DMS153 treated with DMSO at 0.1 percent for 48 hours (cell line): ENCODE data around the gene POLA1.
"Not testable (repeated sequence)": the region's sequence is repeated elsewhere in the genome, so short reads cannot be mapped to it uniquely, and the experiment has no call there.

Source experiments
- DNase-seq: peaks from one replicate; lab custom pipeline; 2025; ENCODE audit not compliant: unreplicated experiment; lab: John Stamatoyannopoulos, UW

POLA1 gene, protein sequence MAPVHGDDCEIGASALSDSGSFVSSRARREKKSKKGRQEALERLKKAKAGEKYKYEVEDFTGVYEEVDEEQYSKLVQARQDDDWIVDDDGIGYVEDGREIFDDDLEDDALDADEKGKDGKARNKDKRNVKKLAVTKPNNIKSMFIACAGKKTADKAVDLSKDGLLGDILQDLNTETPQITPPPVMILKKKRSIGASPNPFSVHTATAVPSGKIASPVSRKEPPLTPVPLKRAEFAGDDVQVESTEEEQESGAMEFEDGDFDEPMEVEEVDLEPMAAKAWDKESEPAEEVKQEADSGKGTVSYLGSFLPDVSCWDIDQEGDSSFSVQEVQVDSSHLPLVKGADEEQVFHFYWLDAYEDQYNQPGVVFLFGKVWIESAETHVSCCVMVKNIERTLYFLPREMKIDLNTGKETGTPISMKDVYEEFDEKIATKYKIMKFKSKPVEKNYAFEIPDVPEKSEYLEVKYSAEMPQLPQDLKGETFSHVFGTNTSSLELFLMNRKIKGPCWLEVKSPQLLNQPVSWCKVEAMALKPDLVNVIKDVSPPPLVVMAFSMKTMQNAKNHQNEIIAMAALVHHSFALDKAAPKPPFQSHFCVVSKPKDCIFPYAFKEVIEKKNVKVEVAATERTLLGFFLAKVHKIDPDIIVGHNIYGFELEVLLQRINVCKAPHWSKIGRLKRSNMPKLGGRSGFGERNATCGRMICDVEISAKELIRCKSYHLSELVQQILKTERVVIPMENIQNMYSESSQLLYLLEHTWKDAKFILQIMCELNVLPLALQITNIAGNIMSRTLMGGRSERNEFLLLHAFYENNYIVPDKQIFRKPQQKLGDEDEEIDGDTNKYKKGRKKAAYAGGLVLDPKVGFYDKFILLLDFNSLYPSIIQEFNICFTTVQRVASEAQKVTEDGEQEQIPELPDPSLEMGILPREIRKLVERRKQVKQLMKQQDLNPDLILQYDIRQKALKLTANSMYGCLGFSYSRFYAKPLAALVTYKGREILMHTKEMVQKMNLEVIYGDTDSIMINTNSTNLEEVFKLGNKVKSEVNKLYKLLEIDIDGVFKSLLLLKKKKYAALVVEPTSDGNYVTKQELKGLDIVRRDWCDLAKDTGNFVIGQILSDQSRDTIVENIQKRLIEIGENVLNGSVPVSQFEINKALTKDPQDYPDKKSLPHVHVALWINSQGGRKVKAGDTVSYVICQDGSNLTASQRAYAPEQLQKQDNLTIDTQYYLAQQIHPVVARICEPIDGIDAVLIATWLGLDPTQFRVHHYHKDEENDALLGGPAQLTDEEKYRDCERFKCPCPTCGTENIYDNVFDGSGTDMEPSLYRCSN (N-terminal part only)

DNA sequence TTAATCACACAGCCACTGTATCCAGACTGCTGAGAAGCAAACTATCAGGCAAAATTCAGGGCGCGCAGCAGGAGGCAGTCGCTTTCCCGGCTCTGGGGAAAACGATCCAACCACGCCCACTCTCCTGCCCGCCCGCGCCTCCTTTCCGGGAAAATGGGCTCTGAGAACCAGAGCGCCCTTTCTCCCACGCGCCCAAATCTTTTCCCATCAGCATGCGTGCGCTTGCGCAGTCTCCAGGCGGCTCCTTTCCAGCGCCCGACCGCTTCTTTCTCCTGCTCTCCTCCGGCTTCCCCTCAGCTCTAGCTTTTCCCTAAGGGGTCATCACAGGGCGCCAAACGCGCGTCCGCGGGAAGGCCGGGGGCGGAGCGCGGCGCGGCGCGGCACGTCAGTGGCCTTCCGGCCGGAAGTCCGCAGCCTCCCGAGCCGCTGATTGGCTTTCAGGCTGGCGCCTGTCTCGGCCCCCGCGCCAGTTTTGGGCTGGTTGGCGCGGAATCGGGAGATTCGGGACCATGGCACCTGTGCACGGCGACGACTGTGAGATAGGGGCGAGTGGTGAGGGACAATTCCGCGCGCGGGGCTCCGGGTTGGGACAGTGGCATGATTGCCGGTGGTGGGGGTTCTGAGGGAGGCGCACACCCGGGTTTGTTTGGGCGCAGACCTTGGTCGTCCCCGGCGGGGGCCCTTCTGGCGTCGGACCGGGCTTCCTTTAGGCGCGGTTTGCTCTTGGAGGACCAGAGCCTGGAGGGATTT is at the start of gene POLA1:
POLA1 (plus strand) TSS at position 466 of the 750 bp plus-strand sequence; CDS start at position 510, 44 bp downstream.
- peak; percentile 81 for DNase-seq

DNA sequence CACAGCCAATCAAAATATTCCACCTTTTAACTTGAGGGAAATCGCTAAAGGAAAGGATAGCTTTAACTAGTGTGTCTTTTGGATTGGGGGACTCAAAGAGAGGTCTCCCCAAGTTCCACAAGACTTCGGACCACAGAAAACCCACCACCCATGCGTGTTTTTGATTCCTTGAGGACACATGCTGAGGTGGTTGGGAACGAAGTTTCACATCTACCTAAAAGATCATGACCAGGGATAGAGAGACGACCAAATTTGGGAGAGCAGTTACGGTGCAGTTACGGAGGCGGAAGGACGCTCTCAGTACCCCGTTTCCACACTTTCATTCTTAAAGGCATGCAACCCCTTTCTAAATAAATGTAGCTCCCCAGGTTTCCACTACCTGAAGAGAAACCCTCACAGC is 47.7 kb upstream of the POLA1 start:
- DNase-seq, result no peak

DNA sequence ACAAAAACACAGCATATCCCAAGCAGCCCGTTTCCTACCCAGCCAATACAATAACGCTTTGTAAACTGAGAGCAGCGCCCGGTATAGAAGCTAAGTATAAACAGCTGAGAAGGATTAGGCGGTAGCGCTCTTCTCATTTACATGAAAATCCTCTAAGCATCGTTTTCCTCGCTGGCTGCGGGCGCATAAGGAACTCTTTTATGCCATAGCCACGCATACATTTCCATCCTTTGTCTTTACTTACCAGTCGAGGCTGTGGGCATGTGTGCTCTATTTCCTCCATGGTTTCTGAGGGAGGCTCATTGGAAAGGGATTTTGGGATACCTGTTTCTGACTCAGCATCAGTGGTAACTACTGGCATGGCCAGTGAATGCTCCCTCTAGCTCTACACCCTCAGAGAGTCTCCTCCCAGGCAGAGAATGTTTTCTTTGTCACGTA is 47.0 kb upstream of the POLA1 start:
- DNase-seq, result no peak

DNA sequence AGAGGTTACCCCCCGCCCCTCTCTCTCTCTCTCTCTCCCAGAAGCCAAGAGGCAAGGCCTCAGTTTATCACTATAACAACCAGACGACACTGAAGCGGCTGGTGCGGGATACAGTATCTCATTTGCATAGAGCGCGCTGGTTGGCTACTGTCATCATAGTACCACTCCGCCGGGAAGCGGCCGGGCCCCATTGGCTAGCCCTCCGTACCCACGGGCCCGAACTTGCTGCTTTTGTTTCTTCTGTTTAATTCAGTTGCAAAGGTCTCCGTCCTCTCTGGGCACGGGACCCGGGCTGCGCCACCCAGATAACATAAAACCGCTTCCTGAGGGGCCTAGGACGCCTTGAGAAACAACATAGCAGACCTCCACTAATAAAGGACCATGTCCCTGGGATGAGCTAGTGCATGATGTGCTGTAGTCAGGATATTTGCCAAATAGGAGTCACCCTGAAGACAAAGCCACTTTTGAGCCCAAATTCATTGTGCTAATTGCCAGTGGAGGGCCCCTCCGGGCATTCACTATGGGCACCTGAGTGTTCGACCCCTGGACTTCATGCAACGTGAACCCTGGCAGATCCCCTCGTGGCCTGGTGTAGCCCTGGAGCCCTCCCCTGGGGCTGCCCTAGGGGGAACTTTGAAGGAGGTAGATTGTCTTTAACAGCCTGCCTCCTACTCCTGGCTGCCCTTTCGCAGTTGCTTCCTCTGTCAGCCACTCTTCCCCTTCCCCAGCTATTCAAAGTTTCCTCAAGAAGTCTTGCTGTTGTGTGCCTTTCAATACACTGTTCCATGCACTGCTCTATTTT is 46.3 kb upstream of the POLA1 start, which contains the start of gene PCYT1B:
PCYT1B (minus strand) TSS at position 91 of the 802 bp plus-strand sequence. CDS start 242 bp downstream, outside the sequence.
- DNase-seq, result peak; percentile 72

DNA sequence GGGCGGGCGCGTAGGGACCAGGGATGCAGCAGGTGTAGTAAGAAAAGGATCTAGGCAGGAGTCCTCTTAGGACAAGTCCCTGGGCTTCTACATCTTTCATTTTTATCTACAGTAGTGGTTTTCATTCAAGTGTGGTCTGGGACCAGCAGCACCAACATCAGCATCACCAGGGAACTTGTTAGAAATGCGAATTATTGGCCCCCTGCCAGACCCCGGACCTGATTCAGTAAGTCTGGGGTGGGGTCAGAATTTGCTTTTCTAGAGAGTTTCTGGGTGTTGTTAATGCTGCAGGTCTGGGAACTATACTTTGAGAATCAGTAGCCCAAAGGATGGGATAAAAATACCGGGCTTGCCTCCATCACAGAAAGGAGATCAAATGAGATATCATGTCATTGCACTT is 45.2 kb upstream of the POLA1 start:
- DNase-seq, result no peak

DNA sequence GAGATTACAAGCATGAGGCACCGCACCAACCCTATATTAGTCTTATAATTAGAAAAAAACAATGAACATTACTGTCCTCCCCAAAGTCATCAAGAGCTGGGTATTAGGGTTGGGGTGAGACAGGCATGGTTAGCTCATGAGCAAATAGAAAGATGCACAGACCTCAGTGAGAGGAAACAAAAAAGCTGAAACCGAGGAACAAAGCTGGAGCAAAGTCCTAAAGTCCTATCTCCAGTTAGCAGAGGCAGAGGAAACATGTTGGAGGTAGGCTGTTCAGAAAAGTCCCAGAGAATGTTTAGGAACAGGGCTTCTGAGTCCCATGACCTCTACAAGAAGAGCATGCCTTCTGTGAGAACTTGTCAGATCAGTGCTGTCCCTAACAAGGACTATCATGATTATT is 41.9 kb upstream of the POLA1 start:
- no peak for DNase-seq

DNA sequence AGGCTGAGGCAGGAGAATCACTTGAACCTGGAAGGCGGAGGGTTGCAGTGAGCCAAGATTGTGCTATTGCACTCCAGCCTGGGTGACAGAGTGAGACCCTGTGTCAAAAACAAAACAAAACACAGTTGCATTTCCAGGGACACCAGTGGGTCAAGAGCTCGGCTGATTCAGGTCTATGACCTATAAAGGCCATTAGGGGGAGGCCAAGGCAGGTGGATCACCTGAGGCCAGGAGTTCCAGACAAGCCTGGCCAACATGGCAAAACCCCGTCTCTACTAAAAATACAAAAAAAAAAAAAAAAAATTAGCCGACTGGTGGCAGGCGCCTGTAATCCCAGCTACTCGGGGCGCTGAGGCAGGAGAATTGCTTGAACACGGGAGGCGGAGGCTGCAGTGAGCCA is 38.0 kb upstream of the POLA1 start:
- not testable (repeated sequence) for DNase-seq

DNA sequence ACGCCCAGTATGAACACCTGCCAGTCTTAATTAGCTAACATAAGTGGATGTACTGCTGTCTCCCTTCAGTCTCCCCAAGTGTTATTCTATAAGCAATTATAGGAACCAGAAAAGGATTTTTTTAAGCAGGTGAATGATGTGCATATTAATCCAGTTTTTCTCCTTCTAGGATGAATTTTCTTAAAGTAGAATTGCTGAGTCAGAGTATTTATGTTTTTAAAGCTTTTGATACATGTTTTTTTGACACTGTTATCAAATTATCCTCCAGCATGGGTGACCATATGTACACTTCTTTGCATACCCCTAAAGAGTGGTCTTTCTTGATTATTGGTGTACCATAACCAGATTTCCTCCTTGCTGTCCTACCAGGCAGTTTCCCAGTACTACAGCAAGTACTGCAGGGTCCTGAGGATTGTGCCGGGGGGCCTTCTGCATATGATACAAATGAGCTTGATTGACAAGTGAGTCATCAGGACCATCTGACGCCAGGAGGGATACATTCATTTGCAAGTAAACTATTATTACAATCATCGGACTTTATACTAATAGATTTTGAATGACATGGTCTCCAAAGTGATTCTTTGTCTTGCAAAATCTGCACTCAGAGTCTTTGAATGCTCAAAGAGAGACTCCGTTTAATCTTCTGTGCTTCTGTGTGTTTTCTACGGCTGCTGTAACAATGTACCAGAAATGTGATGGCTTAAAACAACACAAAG is 35.9 kb upstream of the POLA1 start:
- DNase-seq, result no peak

DNA sequence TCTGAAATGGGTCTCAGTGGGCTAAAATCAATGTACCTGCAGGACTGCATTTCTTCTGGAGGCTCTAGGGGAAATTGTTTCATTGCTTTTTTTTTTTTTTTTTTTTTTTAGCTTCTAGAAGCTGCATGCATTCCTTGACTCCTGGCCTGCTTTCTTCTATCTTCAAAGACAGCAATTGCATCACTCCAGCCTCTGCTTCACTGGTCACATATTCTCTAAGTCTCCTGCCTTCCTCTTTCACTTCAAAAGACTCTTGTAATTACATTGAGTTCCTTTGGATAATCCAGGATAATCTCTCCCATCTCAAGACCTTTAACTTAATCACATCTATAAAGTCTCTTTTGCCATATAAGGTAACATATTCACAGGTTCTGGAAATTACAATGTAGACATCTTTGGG is 35.3 kb upstream of the POLA1 start:
- DNase-seq, result no peak

DNA sequence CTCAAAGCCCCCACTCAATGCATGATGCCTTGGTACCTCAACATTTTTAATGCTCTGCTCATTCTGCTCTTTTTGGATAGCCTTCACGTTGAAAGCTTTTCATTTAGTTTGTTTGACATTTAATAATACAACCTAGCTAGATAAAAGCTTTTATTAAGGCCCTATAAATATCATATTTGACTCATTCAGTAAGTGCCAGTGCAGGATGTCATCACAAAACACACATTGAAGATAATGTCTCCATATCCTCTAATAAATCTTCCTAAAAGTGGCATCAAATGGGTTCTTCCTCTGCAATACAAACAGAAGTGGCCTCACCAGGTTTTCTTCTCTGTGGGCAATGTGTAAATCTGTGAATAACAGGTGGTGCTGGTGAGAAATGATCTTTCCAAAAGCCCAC is 34.6 kb upstream of the POLA1 start:
- DNase-seq, result no peak

DNA sequence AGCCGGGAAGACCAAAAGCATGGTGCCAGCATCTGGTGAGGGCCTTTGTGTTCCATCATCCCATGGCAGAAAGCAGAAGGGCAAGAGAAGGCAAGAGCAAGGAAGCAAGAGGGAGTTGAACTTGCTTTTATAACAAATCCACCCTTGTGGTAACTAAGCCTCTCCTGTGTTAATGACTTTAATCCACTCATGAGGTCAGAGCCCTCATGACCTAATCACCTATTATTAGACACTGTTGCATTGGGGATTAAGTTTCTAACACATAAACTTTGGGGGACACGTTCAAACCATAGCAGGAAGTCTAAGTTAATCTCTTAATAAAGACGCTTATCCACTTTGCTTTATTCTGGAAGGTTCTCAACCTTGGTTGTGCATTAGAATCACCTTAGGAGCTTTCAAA is 34.1 kb upstream of the POLA1 start:
- DNase-seq, result no peak

DNA sequence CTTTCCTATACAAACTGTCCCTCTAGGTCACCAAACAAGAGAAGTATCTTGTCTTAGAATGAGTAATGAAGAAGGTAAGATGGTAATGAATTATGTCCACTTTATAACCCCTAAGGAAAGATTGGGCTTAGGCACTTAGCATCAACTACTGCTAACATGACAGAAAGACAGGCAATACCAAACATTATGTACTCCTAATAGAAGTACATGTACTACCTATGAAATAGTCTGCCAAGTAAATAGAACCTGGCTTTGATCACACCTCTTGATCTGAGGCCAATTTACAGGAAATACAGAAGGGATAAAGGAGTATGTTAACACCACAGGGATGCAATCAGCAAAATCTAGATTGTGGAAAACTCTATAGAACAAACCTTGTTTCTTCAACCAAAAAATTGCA is 32.4 kb upstream of the POLA1 start:
- no peak for DNase-seq

DNA sequence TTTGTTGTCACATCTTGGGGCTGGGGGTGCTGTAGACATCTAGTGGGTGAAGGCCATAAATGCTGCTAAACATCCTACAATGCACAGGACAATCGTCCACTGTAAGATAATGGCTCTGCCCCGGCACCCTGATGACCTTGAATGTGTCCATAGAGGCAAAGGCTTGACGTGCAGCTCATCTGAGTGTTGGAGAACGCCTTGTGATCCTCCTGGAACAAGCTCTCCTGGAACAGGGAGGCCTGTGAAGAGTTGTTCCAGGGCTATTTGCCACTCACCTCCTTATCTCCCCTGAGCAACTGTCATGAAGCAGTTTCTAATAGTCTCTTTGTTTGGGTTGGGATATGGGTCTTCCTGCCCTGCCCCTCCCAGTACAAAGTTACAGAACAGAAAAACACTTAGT is 31.4 kb upstream of the POLA1 start:
- DNase-seq, result no peak

DNA sequence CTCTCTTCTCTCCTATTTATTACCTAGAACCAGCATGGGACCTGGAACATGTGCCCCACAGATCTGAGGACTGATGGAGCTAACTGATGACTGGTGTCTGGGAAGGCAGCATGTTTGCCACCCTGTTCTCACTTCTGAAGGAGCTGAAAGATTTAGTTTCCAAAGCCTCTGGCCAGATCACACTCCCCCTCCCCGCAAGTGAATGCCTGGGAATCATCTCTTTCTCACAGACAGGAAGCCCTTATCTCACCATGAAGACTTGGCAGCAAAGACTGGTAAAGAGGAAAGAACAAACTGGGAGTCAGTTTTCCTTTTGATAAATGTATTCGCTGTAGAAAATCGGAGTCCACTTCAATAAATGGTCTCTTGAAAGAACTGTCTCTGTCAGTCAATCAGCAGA is 25.6 kb upstream of the POLA1 start:
- no peak for DNase-seq

DNA sequence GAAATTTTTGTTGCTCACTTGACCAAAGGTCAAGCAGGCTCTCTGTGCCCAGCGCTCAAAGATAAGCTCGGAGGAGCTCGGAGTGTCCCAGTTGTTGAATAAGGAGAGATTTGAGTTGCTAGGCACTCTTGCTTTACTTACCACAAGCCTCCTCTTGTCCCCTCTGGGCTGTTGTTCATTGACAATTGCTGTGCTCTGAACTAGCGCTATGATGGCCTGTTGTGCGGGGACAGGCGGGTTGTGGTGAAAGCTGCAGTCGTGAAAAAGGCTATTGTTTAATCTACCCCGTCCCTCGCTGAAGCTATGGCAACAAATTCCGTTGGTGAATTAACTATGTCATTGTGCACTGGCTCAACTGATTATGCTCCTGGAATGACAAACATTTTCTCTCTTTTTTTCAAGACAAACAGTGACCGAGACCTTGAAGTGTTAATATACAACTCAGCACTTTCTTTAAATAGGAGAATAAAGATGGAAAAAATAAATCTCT is 21.0 kb upstream of the POLA1 start:
- DNase-seq, result no peak

DNA sequence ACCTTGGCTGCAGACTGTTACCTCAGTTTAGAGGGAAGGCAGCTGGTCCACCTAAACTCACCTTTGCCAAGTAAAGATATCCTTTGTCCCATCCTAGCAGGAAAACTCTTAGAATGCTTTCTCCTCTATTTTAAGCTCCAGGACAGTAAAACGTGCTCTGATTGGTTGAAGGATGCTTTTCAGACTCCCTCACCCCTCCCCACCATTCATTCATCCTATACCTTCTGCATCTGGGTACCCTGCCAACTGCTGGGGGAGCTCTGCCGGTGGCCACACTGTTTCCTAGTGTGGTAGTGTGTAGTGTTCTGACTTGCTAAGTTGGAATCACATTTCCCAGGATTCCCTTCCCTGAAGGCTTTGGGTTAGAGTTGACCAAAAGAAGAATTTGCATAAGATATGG is 20.3 kb upstream of the POLA1 start:
- no peak for DNase-seq

DNA sequence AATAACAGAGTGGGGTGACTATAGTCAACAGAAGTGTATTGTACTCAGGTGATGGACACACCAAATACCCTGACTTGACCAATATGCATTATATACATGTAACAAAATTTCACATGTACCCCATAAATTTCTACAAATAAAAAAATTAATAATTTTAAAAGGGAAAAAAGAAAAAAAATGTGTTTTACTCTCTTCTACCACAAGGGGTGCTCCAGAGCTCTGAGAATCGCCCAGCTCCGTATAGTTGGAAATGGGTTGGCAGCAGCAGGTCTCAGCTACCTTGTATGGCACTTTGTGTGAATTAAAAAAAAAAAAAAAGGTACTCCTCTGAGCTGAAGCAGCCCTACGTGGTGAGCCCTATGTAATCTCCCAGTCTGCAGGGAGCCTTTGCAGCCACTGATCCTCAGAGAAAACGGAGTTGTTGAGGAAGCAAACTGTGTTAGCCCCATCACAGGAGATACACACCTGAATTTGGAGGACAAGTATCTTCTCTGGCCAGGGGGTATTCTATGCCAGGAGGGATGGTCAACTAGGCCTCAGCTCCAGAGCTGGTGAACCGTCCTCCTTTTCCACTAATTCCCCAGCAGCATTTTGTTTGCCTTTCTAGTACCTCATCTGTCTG is 17.2 kb upstream of the POLA1 start:
- DNase-seq, result no peak

DNA sequence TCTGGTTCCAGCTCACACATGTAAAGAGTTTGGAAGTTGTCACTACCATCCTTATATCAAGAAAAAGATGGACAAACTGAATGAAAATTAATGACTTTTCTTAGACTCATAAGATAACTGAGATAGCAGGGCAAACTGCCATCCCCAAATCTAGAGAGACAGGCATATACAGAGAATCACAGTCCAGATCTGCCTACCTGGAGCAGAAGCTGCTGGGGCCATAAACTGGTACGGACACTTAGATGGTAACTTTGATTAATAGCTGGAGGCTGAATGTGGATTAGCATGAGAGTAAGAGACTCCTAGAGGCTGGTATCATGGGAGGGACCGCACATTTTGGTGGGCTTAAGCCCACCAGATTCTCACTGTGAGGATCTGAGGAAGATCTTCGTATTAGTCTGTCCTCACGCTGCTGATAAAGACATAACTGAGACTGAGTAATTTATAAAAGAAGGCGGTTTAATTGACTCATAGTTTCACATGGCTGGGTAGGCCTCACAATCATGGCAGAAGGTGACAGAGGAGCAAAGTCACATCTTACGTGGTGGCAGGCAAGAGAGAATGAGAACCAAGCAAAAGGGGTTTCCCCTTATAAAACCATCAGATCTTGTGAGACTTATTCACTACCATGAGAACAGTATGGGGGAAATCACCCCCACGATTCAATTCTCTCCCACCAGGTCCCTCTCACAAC is 10.8 kb upstream of the POLA1 start:
- DNase-seq, result no peak
